HepG2 (cell line): ENCODE data around the gene FNBP1L. TPM values are rescaled to one million over a fixed set of nuclear protein-coding genes. Genes with fewer than 3 reads are reported as not detected.

ENCODE experiments used
- ATF3 ChIP-seq: sonication (generic); formaldehyde crosslinking; IDR thresholded peaks from 2 replicates; pipeline ENCODE4 v1.4.0; 2020; ENCODE audit warnings: missing genetic modification reagents
- CERS6 ChIP-seq: sonication (generic); formaldehyde crosslinking; IDR thresholded peaks from 2 replicates; pipeline ENCODE4 v1.5.0; 2020; ENCODE audit warnings: missing genetic modification reagents
- DPF2 ChIP-seq: sonication (generic); formaldehyde crosslinking; IDR thresholded peaks from 2 replicates; pipeline ENCODE4 v1.4.0; 2020; ENCODE audit warnings: mild to moderate bottlenecking, low read depth, missing genetic modification reagents, borderline replicate concordance
- HMGA1 ChIP-seq: sonication (generic); formaldehyde crosslinking; conservative IDR thresholded peaks from 2 replicates; pipeline ENCODE4 v1.4.0; 2020; ENCODE audit warnings: missing genetic modification reagents
- KLF11 ChIP-seq: IDR thresholded peaks from 2 replicates; pipeline ENCODE4 v1.6.1; 2016; ENCODE audit warnings: missing compliant biosample characterization
- KLF15 ChIP-seq: sonication (generic); formaldehyde crosslinking; IDR thresholded peaks from 2 replicates; pipeline ENCODE4 v1.8.1; 2023; ENCODE audit warnings: borderline replicate concordance, mild to moderate bottlenecking, inconsistent platforms, missing genetic modification reagents, mixed read lengths
- MLXIP ChIP-seq: sonication (generic); formaldehyde crosslinking; IDR thresholded peaks from 2 replicates; pipeline ENCODE4 v1.9.0; 2021; ENCODE audit warnings: missing genetic modification reagents, borderline replicate concordance
- TOPORS ChIP-seq: sonication (generic); formaldehyde crosslinking; IDR thresholded peaks from 2 replicates; pipeline ENCODE4 v1.8.0; 2023; ENCODE audit warnings: mild to moderate bottlenecking, missing genetic modification reagents
- ZNF350 ChIP-seq: sonication (generic); formaldehyde crosslinking; IDR thresholded peaks from 2 replicates; pipeline ENCODE4 v1.4.0; 2020; ENCODE audit warnings: mild to moderate bottlenecking, low read depth, missing genetic modification reagents, borderline replicate concordance
- ZNF512B ChIP-seq: sonication (generic); formaldehyde crosslinking; IDR thresholded peaks from 2 replicates; pipeline ENCODE4 v1.5.1; 2020; ENCODE audit warnings: missing genetic modification reagents, mild to moderate bottlenecking, borderline replicate concordance
- ZNF674 ChIP-seq: sonication (generic); formaldehyde crosslinking; IDR thresholded peaks from 2 replicates; pipeline ENCODE4 v1.5.0; 2020; ENCODE audit warnings: low read depth, mild to moderate bottlenecking, missing genetic modification reagents
- ZNF841 ChIP-seq: sonication (generic); formaldehyde crosslinking; IDR thresholded peaks from 2 replicates; pipeline ENCODE4 v1.8.1; 2023; ENCODE audit warnings: missing genetic modification reagents, borderline replicate concordance
- ZNF879 ChIP-seq: sonication (generic); formaldehyde crosslinking; IDR thresholded peaks from 2 replicates; pipeline ENCODE4 v1.8.1; 2023; ENCODE audit warnings: missing genetic modification reagents
- polyA plus RNA-seq, 8 experiments: library from polyadenylated mRNA; depleted of rRNA in 3 of 8; stranded (reverse) in 7 of 8; unstranded in 1 of 8; fragments of >200 nt; fragmentation: Illumina TruSeq in 4 of 8; extraction: Trizol in 4 of 8; gene quantifications; 2 replicates each; pipeline versions ENCODE4 v1.2.1 to v1.2.3, GENCODE V29; 2011 to 2016; ENCODE audit warnings: low read depth in 4 of 8, missing spikeins in 1 of 8, mixed read lengths in 1 of 8; ENCODE audit not compliant: insufficient read depth in 1 of 8
- total RNA-seq, 5 experiments: library from RNA; depleted of rRNA; stranded (reverse); fragments of >200 nt; fragmentation: Illumina TruSeq; extraction: Trizol; gene quantifications; 2 replicates each; pipeline ENCODE4 v1.2.3, GENCODE V29; 2016; ENCODE audit warnings: low read depth in 1 of 5
- TF ChIP-seq, protein P1 (sequence below): sonication (generic); formaldehyde crosslinking; IDR thresholded peaks from 2 replicates; pipeline ENCODE4 v1.4.0; 2020; ENCODE audit warnings: missing genetic modification reagents, borderline replicate concordance
- TF ChIP-seq, protein P2 (sequence below): sonication (generic); formaldehyde crosslinking; IDR thresholded peaks from 2 replicates; pipeline ENCODE4 v1.4.0; 2020; ENCODE audit warnings: mild to moderate bottlenecking, missing genetic modification reagents
- TF ChIP-seq, protein P3 (sequence below): sonication (generic); formaldehyde crosslinking; IDR thresholded peaks from 2 replicates; pipeline ENCODE4 v1.8.1; 2023; ENCODE audit warnings: missing genetic modification reagents, mild to moderate bottlenecking, borderline replicate concordance

Gene FNBP1L
- total and polyA plus RNA-seq, 2 of the 13 experiments (the other 11 are each of a cell fraction or from before 2014, with no cell fraction given), result 24.1 to 27.1 TPM

DNA sequence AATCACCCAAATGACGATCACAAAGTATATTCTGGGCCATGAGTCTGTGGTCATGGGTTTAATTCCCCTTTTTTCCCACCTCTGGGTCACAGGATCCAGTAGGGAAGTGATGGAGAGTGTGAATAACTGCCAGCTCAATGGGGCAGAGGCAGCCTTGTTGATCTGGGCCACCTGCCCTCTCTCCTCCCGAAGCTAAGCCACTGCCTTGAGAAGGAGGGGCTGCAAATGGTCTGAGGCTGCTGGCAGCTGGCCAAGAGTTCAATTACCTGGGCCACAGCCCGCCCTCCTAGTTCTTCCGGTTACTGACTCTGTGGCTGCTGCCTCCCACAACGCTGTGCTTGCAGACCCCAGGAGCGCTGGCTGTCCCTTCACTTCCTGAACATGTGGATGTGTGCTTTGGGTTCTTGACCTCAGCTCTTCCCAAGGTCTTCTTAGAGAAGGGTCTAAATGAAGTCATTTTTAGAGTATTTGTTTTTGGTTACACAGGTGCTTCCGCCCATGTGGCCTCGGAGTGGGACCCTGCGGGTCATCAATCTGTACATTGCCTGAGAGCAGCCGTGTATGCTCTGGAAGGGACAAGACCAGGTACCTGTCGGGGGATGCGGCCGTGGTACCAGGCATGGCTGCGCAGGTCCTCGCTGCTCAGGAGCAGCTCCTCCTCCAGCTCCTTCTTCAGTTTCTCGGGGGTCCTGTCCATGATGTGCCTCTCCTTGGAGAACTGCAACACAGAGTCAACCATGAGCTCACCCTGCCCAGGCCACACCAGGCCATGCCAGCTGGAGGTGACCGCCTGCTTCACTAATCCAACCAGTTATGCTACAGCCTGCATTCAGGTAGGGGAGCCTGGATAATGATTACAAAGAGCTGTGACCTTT lies 144.0 kb downstream of the FNBP1L start (continued):
- no peak for TF ChIP-seq CERS6 (CRISPR knock-in tag)
- no peak for TF ChIP-seq ZNF841 (CRISPR knock-in tag)
- TF ChIP-seq, protein P1, sequence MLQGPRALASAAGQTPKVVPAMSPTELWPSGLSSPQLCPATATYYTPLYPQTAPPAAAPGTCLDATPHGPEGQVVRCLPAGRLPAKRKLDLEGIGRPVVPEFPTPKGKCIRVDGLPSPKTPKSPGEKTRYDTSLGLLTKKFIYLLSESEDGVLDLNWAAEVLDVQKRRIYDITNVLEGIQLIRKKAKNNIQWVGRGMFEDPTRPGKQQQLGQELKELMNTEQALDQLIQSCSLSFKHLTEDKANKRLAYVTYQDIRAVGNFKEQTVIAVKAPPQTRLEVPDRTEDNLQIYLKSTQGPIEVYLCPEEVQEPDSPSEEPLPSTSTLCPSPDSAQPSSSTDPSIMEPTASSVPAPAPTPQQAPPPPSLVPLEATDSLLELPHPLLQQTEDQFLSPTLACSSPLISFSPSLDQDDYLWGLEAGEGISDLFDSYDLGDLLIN (CRISPR knock-in tag), result no peak
- peak; percentile 51; the same call in 1 of the 2 replicates for TF ChIP-seq TOPORS (CRISPR knock-in tag)
- no peak; the same call in 1 of the 2 replicates for TF ChIP-seq ZNF879 (CRISPR knock-in tag)
- no peak for TF ChIP-seq KLF15 (CRISPR knock-in tag)
- no peak for TF ChIP-seq KLF11 (CRISPR knock-in tag)
- TF ChIP-seq, protein P2, sequence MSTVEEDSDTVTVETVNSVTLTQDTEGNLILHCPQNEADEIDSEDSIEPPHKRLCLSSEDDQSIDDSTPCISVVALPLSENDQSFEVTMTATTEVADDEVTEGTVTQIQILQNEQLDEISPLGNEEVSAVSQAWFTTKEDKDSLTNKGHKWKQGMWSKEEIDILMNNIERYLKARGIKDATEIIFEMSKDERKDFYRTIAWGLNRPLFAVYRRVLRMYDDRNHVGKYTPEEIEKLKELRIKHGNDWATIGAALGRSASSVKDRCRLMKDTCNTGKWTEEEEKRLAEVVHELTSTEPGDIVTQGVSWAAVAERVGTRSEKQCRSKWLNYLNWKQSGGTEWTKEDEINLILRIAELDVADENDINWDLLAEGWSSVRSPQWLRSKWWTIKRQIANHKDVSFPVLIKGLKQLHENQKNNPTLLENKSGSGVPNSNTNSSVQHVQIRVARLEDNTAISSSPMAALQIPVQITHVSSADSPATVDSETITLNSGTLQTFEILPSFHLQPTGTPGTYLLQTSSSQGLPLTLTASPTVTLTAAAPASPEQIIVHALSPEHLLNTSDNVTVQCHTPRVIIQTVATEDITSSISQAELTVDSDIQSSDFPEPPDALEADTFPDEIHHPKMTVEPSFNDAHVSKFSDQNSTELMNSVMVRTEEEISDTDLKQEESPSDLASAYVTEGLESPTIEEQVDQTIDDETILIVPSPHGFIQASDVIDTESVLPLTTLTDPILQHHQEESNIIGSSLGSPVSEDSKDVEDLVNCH, result no peak
- peak; percentile 9; the same call in 1 of the 2 replicates for TF ChIP-seq ATF3 (CRISPR knock-in tag)
- peak; percentile 72; the same call in 1 of the 2 replicates for TF ChIP-seq ZNF512B (CRISPR knock-in tag)
- peak; percentile 61; the same call in 1 of the 2 replicates for TF ChIP-seq ZNF350
- TF ChIP-seq, protein P3, sequence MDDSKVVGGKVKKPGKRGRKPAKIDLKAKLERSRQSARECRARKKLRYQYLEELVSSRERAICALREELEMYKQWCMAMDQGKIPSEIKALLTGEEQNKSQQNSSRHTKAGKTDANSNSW, result no peak
- no peak for TF ChIP-seq MLXIP
- TF ChIP-seq HMGA1 (CRISPR knock-in tag), result no peak
- peak; percentile 65; the same call in 1 of the 2 replicates for TF ChIP-seq DPF2
- TF ChIP-seq ZNF674 (CRISPR knock-in tag), result no peak
